Measurements from ENCODE around the gene NCK2. TPM values are rescaled to one million over a fixed set of nuclear protein-coding genes. Genes with fewer than 3 reads are reported as not detected.

Gene NCK2
- total RNA-seq, 2 donors from 2014 or later, result 31.7 to 39.3 TPM

- no peaks in the 10 kb centered on the region for H3K27me3 ChIP-seq
- no peaks in the 10 kb centered on the region for H3K9me3 ChIP-seq
- no peaks in the 10 kb centered on the region for H3K36me3 ChIP-seq
- peak overlapping the region in 1 of 2 donors; percentile 1 for H3K4me3 ChIP-seq
- peaks cover 0 to 54% of the 10 kb centered on the region in 2 donors for H3K4me1 ChIP-seq
- no peak for DNase-seq (ENCODE audit: low spot score)
- no peak for TF ChIP-seq CTCF (IDR thresholded peaks at IDR 0.05)
- H3K27ac ChIP-seq, result no peak overlapping the region
Observed at GRCh38 chr2:105795575-105795934, 50.8 kb downstream of the NCK2 start.

GRCh38 chr2:105796131-105796638, 51.5 kb downstream of the NCK2 start:
- no peak for DNase-seq (ENCODE audit: low spot score)
- Histone ChIP-seq H3K36me3 (no peaks in the 10 kb centered on the region), H3K27ac (no peak overlapping the region), H3K4me1 (peaks cover 0 to 54% of the 10 kb centered on the region in 2 donors), H3K4me3 (no peak overlapping the region), H3K9me3 (no peaks in the 10 kb centered on the region), H3K27me3 (no peaks in the 10 kb centered on the region)
- no peak for TF ChIP-seq CTCF (IDR thresholded peaks at IDR 0.05)

GRCh38 chr2:105796791-105797190, 52.1 kb downstream of the NCK2 start:
- no peak for TF ChIP-seq CTCF (IDR thresholded peaks at IDR 0.05)
- peak overlapping the region in 1 of 2 donors; percentile 50 for H3K27ac ChIP-seq

GRCh38 chr2:105797298-105797819, 52.6 kb downstream of the NCK2 start:
- H3K4me3 ChIP-seq, result no peak overlapping the region
- H3K27ac ChIP-seq, result peak overlapping the region in 1 of 2 donors; percentile 50
- no peak for TF ChIP-seq CTCF (IDR thresholded peaks at IDR 0.05)
- no peaks in the 10 kb centered on the region for H3K9me3 ChIP-seq
- no peak for DNase-seq (ENCODE audit: low spot score)
- no peaks in the 10 kb centered on the region for H3K36me3 ChIP-seq
- no peaks in the 10 kb centered on the region for H3K27me3 ChIP-seq
- H3K4me1 ChIP-seq, result peaks cover 0 to 64% of the 10 kb centered on the region in 2 donors

More at GRCh38 chr2:105796791-105797190, 52.1 kb downstream of the NCK2 start:
- no peak overlapping the region for H3K4me3 ChIP-seq
- H3K36me3 ChIP-seq, result no peaks in the 10 kb centered on the region
- DNase-seq (ENCODE audit: low spot score), result no peak
- H3K9me3 ChIP-seq, result no peaks in the 10 kb centered on the region
- H3K4me1 ChIP-seq, result peaks cover 0 to 58% of the 10 kb centered on the region in 2 donors
- no peaks in the 10 kb centered on the region for H3K27me3 ChIP-seq

- Histone ChIP-seq H3K36me3 (no peaks in the 10 kb centered on the region), H3K4me1 (peaks cover 0 to 70% of the 10 kb centered on the region in 2 donors), H3K27ac (peak overlapping the region; percentile 0 to 50), H3K9me3 (no peaks in the 10 kb centered on the region), H3K4me3 (no peak overlapping the region), H3K27me3 (no peaks in the 10 kb centered on the region)
- DNase-seq (ENCODE audit: low spot score), result no peak
- no peak for TF ChIP-seq CTCF (IDR thresholded peaks at IDR 0.05)
Observed at GRCh38 chr2:105798595-105798994, 53.9 kb downstream of the NCK2 start.
